Ishikawa (cell line): Measurements from ENCODE around the gene NKX1-1.

ENCODE experiments used
- CEBPB ChIP-seq: IDR thresholded peaks from 2 replicates; pipeline ENCODE4 v1.6.1; 2012
- CREB1 ChIP-seq: IDR thresholded peaks from 2 replicates; pipeline ENCODE4 v1.6.1; 2012; ENCODE audit warnings: low read depth
- EGR1 ChIP-seq: IDR thresholded peaks from 2 replicates; pipeline ENCODE4 v1.6.1; 2012
- EP300 ChIP-seq: IDR thresholded peaks from 2 replicates; pipeline ENCODE4 v1.6.1; 2012; ENCODE audit warnings: borderline replicate concordance
- FOXM1 ChIP-seq: IDR thresholded peaks from 2 replicates; pipeline ENCODE4 v1.6.1; 2012; ENCODE audit warnings: low read depth, borderline replicate concordance
- NFIC ChIP-seq: IDR thresholded peaks from 2 replicates; pipeline ENCODE4 v1.6.1; 2012
- RAD21 ChIP-seq: IDR thresholded peaks from 2 replicates; pipeline ENCODE4 v1.6.1; 2012; ENCODE audit warnings: low read depth
- TAF1 ChIP-seq: IDR thresholded peaks from 2 replicates; pipeline ENCODE4 v1.6.1; 2012; ENCODE audit warnings: low read depth, mild to moderate bottlenecking
- TCF12 ChIP-seq: IDR thresholded peaks from 2 replicates; pipeline ENCODE4 v1.6.1; 2012; ENCODE audit warnings: low read depth
- TEAD4 ChIP-seq: IDR thresholded peaks from 2 replicates; pipeline ENCODE4 v1.6.1; 2012
- YY1 ChIP-seq: IDR thresholded peaks from 2 replicates; pipeline ENCODE4 v1.6.1; 2012; ENCODE audit warnings: low read depth
- ZBTB7A ChIP-seq: IDR thresholded peaks from 2 replicates; pipeline ENCODE4 v1.6.1; 2012; ENCODE audit warnings: low read depth
- TF ChIP-seq, protein P1 (sequence below): IDR thresholded peaks from 2 replicates; pipeline ENCODE4 v1.6.1; 2012; ENCODE audit warnings: low read depth, mild to moderate bottlenecking
- TF ChIP-seq, protein P2 (sequence below): IDR thresholded peaks from 2 replicates; pipeline ENCODE4 v1.6.1; 2012
- TF ChIP-seq, protein P3 (sequence below): IDR thresholded peaks from 2 replicates; pipeline ENCODE4 v1.6.1; 2012

The NKX1-1 gene

DNA sequence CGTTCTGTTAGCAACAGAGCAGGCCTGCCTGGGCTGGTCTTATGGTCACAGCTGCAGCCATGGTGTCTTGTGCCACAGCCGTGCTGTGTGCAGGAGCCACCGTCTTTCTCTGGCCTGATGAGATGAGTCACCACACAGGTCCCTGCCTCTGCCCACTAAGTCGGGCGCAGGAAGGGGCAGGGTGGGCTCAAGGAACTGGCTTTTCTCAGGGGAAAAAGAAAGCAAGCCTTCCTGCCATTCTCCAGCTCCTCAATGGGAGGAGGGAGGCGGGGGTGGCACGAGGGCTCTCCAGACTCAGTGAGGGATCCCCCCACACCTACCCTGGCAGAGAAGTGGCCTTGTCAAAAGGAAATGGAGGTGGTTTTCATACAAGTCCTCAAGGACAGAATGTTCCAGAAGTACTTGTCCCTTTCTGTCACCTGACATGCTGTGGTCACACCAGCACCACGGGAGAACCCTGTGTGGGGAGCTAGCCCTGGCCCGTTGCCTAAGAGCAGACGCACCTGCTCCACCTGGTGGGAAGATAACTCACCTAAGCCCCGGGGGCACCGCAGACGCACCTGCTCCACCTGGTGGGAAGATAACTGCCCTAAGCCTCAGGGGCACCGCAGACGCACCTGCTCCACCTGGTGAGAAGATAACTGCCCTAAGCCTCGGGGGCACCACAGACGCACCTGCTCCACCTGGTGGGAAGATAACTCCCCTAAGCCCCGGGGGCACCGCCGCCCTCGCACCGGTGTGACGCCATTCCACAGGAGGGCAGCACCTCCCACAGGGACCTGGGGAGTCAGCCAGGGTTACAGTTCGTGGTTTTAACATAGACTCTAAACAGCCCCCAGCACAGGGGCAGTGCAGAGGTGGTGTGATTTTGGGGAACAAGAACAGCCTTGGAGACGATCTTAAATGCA is 40.7 kb downstream of the NKX1-1 start:
- TF ChIP-seq EP300 (no peak), TCF12 (no peak), TEAD4 (no peak), NFIC (no peak), FOXM1 (no peak), ZBTB7A (no peak), RAD21 (no peak), CEBPB (no peak), EGR1 (no peak), YY1 (no peak), TAF1 (no peak), CREB1 (no peak)
- TF ChIP-seq, protein P1, sequence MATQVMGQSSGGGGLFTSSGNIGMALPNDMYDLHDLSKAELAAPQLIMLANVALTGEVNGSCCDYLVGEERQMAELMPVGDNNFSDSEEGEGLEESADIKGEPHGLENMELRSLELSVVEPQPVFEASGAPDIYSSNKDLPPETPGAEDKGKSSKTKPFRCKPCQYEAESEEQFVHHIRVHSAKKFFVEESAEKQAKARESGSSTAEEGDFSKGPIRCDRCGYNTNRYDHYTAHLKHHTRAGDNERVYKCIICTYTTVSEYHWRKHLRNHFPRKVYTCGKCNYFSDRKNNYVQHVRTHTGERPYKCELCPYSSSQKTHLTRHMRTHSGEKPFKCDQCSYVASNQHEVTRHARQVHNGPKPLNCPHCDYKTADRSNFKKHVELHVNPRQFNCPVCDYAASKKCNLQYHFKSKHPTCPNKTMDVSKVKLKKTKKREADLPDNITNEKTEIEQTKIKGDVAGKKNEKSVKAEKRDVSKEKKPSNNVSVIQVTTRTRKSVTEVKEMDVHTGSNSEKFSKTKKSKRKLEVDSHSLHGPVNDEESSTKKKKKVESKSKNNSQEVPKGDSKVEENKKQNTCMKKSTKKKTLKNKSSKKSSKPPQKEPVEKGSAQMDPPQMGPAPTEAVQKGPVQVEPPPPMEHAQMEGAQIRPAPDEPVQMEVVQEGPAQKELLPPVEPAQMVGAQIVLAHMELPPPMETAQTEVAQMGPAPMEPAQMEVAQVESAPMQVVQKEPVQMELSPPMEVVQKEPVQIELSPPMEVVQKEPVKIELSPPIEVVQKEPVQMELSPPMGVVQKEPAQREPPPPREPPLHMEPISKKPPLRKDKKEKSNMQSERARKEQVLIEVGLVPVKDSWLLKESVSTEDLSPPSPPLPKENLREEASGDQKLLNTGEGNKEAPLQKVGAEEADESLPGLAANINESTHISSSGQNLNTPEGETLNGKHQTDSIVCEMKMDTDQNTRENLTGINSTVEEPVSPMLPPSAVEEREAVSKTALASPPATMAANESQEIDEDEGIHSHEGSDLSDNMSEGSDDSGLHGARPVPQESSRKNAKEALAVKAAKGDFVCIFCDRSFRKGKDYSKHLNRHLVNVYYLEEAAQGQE = no peak
- TF ChIP-seq, protein P2, sequence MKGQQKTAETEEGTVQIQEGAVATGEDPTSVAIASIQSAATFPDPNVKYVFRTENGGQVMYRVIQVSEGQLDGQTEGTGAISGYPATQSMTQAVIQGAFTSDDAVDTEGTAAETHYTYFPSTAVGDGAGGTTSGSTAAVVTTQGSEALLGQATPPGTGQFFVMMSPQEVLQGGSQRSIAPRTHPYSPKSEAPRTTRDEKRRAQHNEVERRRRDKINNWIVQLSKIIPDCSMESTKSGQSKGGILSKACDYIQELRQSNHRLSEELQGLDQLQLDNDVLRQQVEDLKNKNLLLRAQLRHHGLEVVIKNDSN = no peak
- TF ChIP-seq, protein P3, sequence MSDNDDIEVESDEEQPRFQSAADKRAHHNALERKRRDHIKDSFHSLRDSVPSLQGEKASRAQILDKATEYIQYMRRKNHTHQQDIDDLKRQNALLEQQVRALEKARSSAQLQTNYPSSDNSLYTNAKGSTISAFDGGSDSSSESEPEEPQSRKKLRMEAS = no peak

DNA sequence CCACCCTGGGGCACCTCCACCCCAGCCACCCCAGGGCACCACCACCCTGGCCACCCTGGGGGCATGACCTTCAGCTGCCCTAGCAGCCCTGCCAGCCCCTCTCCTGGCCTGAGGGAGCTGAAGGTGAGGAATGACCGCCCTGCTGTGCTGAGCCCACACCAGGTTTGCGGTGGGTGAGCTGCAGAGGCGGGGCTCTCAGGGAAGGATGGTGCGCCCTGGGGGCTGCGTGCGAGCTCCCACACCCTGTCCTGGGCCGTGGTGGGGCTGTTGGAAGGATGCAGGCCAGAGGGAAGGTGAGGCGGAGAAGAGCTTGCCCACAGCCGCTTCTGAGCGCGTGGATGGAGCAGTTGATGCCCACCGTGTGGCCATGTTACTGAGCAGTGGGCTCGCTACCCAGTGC is 41.5 kb downstream of the NKX1-1 start:
- TF ChIP-seq YY1 (no peak), RAD21 (no peak), TEAD4 (no peak), CREB1 (no peak), TAF1 (no peak), ZBTB7A (no peak), TCF12 (no peak), EP300 (no peak), NFIC (no peak), EGR1 (no peak), CEBPB (no peak), FOXM1 (no peak)
- TF ChIP-seq, protein P1 = no peak
- TF ChIP-seq, protein P2 = no peak
- TF ChIP-seq, protein P3 = no peak

DNA sequence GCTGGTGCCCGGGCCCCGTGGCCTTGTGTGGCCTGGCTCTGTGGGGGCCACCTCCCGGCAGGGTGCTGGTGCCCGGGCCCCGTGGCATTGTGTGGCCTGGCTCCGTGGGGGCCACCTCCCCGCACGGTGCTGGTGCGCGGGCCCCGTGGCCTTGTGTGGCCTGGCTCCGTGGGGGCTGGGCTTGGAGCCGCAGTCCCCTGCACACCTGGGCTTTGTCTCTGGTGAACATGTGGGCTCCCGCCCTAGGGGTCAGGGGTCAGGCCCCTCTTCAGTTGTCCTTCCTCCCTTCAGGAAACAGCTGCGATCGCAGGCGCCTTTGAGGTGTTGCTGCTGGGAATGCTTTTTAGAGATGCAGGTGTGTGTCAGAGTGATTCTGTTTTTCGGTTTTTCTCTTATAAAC is 42.0 kb downstream of the NKX1-1 start:
- TF ChIP-seq, protein P3 = no peak
- no peak for TF ChIP-seq CEBPB
- TF ChIP-seq RAD21 = no peak
- no peak for TF ChIP-seq TCF12

DNA sequence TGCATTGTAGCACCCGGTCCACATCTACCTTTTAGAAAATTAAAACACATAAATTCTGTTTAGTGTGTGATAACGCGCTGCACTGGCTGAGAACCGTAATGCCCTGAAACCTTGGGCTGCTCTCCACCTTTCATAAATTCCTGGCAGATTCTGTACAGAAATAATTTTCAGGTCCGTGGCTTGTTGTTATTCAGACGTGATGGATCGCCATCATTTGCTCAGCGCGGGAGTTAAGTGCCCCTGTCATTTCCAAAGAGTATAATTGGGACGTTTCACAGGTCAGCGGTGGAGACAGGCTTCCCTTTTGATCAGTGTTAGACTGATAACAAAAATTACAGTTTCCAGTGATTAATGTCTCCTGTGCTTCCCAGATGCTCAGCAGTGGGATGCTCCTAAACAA is 42.7 kb downstream of the NKX1-1 start:
- TF ChIP-seq YY1 (no peak), TAF1 (no peak), RAD21 (no peak), TEAD4 (no peak), FOXM1 (no peak), TCF12 (no peak), NFIC (no peak), CREB1 (no peak), CEBPB (no peak), EP300 (no peak), EGR1 (no peak)
- TF ChIP-seq, protein P1 = no peak
- TF ChIP-seq, protein P2 = no peak
